ENCODE data around the gene ZBTB20. TPM values are rescaled to one million over a fixed set of nuclear protein-coding genes. Genes with fewer than 3 reads are reported as not detected.

The ZBTB20 gene
- polyA plus RNA-seq, 3 donors: 1.3 to 3.2 (median 2.0) TPM

DNA sequence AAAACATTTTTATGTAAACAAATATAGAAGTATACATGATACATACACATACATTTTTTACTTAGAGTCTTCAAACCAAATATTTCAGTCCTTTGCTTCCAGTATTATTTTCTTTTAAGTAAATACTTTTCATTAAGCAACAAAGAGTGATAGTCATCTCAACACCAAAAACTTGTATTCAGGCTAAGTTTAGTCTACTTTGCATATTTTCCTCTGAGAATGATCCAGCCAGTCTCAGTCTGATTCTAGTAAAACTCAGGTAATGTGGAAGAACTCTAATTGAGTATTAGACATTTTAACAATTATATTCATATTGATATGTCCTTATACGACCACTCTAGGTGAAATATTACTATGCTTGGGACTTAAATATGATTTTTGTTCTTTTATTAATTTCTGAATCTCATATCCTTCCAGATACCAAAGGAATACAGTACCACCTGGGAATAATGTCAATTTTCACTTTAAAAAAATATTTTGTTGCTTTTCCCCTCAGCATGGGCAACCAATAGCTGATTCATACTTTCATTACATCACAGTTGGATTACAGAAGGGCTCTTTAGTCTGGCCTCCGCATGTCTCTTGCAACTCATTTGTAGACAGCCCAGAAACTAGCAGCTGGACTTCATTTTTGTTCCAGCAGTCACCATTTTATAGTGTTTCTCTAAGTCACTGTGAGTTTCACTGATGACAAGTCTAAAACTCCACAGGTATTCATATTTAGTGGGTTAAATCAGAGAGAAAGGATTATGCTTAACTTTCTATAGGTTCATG, 390.4 kb downstream of the ZBTB20 start:
- no peak for DNase-seq
- H3K36me3 Mint-ChIP-seq: no peaks in the 10 kb centered on the region
- Histone ChIP-seq H3K36me3 (replicated peaks in 1 of 2; ENCODE audit: control insufficient read depth in 1 of 2, insufficient read depth in 2 of 2, low read length in 2 of 2) (no peaks in the 10 kb centered on the region), H3K79me2 (ENCODE audit: insufficient read depth, low read length) (no peaks in the 10 kb centered on the region), H3K27me3 (ENCODE audit: control insufficient read depth in 2 of 2, insufficient read depth in 2 of 2, low read length in 2 of 2) (no peaks in the 10 kb centered on the region), H3K27ac (ENCODE audit: low read depth in 1 of 2, low read length in 2 of 2) (no peak overlapping the region), H3K9ac (ENCODE audit: insufficient read depth, low read length, poor library complexity, severe bottlenecking) (no peak overlapping the region), H3K4me2 (replicated peaks; ENCODE audit: extremely low read depth, low read length, poor library complexity, severe bottlenecking) (no peak overlapping the region), H4K20me1 (ENCODE audit: insufficient read depth, low read length) (no peaks in the 10 kb centered on the region), H3K4me1 (ENCODE audit: control insufficient read depth in 1 of 2, insufficient read depth in 2 of 2, low read length in 2 of 2) (peaks cover 9 to 12% of the 10 kb centered on the region in 2 donors), H3K9me3 (replicated peaks in 1 of 2; ENCODE audit: control insufficient read depth in 1 of 2, insufficient read depth in 1 of 2, low read length in 2 of 2) (no peaks in the 10 kb centered on the region), H2AFZ (ENCODE audit: insufficient read depth, low read depth, low read length, poor library complexity, severe bottlenecking) (no peak overlapping the region), H3K4me3 (replicated peaks in 1 of 3; ENCODE audit: low read depth in 2 of 3, low read length in 3 of 3) (no peak overlapping the region)
- H3K27me3 Mint-ChIP-seq (ENCODE audit: low read depth in 3 of 3): peaks cover 0 to 1% (median 0%) of the 10 kb centered on the region in 3 donors
- peaks cover 13% of the 10 kb centered on the region for H3K4me1 Mint-ChIP-seq
- intact Hi-C loops (cut with micrococcal nuclease): no loop called here
- no peak for TF ChIP-seq CTCF (IDR thresholded peaks at IDR 0.05)
- H3K4me3 Mint-ChIP-seq: no peak overlapping the region
- H3K9me3 Mint-ChIP-seq: no peaks in the 10 kb centered on the region
- no peak overlapping the region for H3K27ac Mint-ChIP-seq
- WGBS (ENCODE audit: insufficient coverage): no CpG with 5 or more reads among the region's 2 CpGs

DNA sequence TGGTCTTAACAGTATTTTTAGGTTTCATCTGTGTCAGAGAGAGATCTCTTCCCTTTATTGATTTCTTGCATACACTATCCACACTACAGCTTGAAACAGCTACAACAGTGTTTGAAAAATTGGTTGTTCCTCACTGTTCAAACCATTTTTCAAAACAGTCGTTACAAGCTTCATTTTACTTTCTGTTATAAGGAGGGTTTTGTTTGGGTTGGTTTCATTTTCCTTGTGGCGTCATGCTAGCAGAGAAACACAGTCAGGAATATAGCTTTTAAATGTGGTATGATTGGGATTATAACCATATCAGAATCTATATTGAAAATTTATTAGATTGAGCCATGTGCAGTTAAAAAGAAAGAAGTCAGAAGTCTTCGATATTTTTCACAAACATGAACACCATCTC, 400.6 kb downstream of the ZBTB20 start:
- Histone ChIP-seq H3K79me2 (ENCODE audit: insufficient read depth, low read length) (no peaks in the 10 kb centered on the region), H3K4me2 (replicated peaks; ENCODE audit: extremely low read depth, low read length, poor library complexity, severe bottlenecking) (peak overlapping the region; percentile 35), H3K9ac (ENCODE audit: insufficient read depth, low read length, poor library complexity, severe bottlenecking) (peak overlapping the region; percentile 1), H3K27me3 (ENCODE audit: control insufficient read depth in 2 of 2, insufficient read depth in 2 of 2, low read length in 2 of 2) (no peaks in the 10 kb centered on the region), H2AFZ (ENCODE audit: insufficient read depth, low read depth, low read length, poor library complexity, severe bottlenecking) (peak overlapping the region; percentile 44), H3K9me3 (replicated peaks in 1 of 2; ENCODE audit: control insufficient read depth in 1 of 2, insufficient read depth in 1 of 2, low read length in 2 of 2) (no peaks in the 10 kb centered on the region), H4K20me1 (ENCODE audit: insufficient read depth, low read length) (no peaks in the 10 kb centered on the region), H3K27ac (ENCODE audit: low read depth in 1 of 2, low read length in 2 of 2) (peak overlapping the region in 1 of 2 donors; percentile 40), H3K36me3 (replicated peaks in 1 of 2; ENCODE audit: control insufficient read depth in 1 of 2, insufficient read depth in 2 of 2, low read length in 2 of 2) (no peaks in the 10 kb centered on the region), H3K4me3 (replicated peaks in 1 of 3; ENCODE audit: low read depth in 2 of 3, low read length in 3 of 3) (peak overlapping the region; percentile 6 to 62 (median 41)), H3K4me1 (ENCODE audit: control insufficient read depth in 1 of 2, insufficient read depth in 2 of 2, low read length in 2 of 2) (no peaks in the 10 kb centered on the region)
- TF ChIP-seq CTCF (IDR thresholded peaks at IDR 0.05): no peak
- no peak for DNase-seq
- Mint-ChIP-seq H3K4me1 (peaks cover 12% of the 10 kb centered on the region), H3K36me3 (no peaks in the 10 kb centered on the region), H3K9me3 (peaks cover 0 to 2% (median 0%) of the 10 kb centered on the region in 7 donors), H3K27me3 (ENCODE audit: low read depth in 3 of 3) (no peaks in the 10 kb centered on the region), H3K27ac (peak overlapping the region in 3 of 7 donors; percentile 6 to 85 (median 44)), H3K4me3 (peak overlapping the region; percentile 54 to 82)
- no CpG with 5 or more reads among the region's 3 CpGs for WGBS (ENCODE audit: insufficient coverage)
- intact Hi-C loops (cut with micrococcal nuclease): no loop called here

Measured in CD14-positive monocyte (primary cell).